Keratinocyte (primary cell): Measurements from ENCODE around the gene BOLL. TPM values are rescaled to one million over a fixed set of nuclear protein-coding genes. Genes with fewer than 3 reads are reported as not detected.

Experiments used
- DNase-seq: peaks from one replicate; pipeline ENCODE4 v3.0.0-alpha.2; 2011; ENCODE audit warnings: low read depth, missing footprints, low spot score
- FAIRE-seq: peaks from 2 replicates; lab custom pipeline; 2011; peaks lifted over from hg19 to GRCh38; lab: Jason Lieb, UNC
- H2AFZ ChIP-seq: 2 replicates; pipeline ENCODE4 v1.6.0; 2012; ENCODE audit warnings: low read length, control low read depth, inconsistent platforms; ENCODE audit not compliant: control insufficient read depth
- H3K27ac ChIP-seq: 2 replicates; pipeline ENCODE4 v1.5.1; 2011; ENCODE audit warnings: low read length; ENCODE audit not compliant: control insufficient read depth, insufficient read depth
- H3K27me3 ChIP-seq: 3 replicates; pipeline ENCODE4 v1.6.0; 2011; ENCODE audit warnings: low read length; ENCODE audit not compliant: control insufficient read depth, insufficient read depth; ENCODE audit errors: extremely low read depth
- H3K36me3 ChIP-seq, 2 experiments: 2 replicates in 1 of 2; 3 replicates in 1 of 2; pipeline ENCODE4 v1.5.1; 2011; ENCODE audit warnings: low read length in 2 of 2, mild to moderate bottlenecking in 1 of 2; ENCODE audit not compliant: control insufficient read depth in 2 of 2, insufficient read depth in 2 of 2; ENCODE audit errors: extremely low read depth in 1 of 2
- H3K4me1 ChIP-seq: 3 replicates; pipeline ENCODE4 v1.5.1; 2011; ENCODE audit warnings: low read length; ENCODE audit not compliant: control insufficient read depth, insufficient read depth; ENCODE audit errors: extremely low read depth
- H3K4me2 ChIP-seq: 3 replicates; pipeline ENCODE4 v1.6.0; 2011; ENCODE audit warnings: low read depth, low read length; ENCODE audit not compliant: control insufficient read depth, insufficient read depth; ENCODE audit errors: extremely low read depth
- H3K4me3 ChIP-seq, 3 experiments: fragments of 200-600 bp in 1 of 3; sonication (generic) in 1 of 3; 2 replicates in 2 of 3; 3 replicates in 1 of 3; pipeline ENCODE4 v1.5.1; 2011 to 2016; ENCODE audit warnings: low read length in 3 of 3, mild to moderate bottlenecking in 3 of 3, control low read depth in 2 of 3, inconsistent platforms in 1 of 3, low read depth in 1 of 3, mixed read lengths in 1 of 3, mixed run types in 1 of 3, moderate library complexity in 1 of 3; ENCODE audit not compliant: control insufficient read depth in 2 of 3, insufficient read depth in 2 of 3; ENCODE audit errors: extremely low read depth in 1 of 3
- H3K79me2 ChIP-seq: 2 replicates; pipeline ENCODE4 v1.6.0; 2012; ENCODE audit warnings: low read length; ENCODE audit not compliant: control insufficient read depth, insufficient read depth
- H3K9ac ChIP-seq: 3 replicates; pipeline ENCODE4 v1.6.0; 2011; ENCODE audit warnings: low read length; ENCODE audit not compliant: control insufficient read depth, insufficient read depth; ENCODE audit errors: extremely low read depth
- H3K9me1 ChIP-seq: 3 replicates; pipeline ENCODE4 v1.6.0; 2011; ENCODE audit warnings: low read length; ENCODE audit not compliant: control insufficient read depth, insufficient read depth; ENCODE audit errors: extremely low read depth
- H3K9me3 ChIP-seq: 2 replicates; pipeline ENCODE4 v1.5.1; 2012; ENCODE audit warnings: low read depth, low read length; ENCODE audit not compliant: control insufficient read depth
- H4K20me1 ChIP-seq: 3 replicates; pipeline ENCODE4 v1.6.0; 2011; ENCODE audit warnings: low read length; ENCODE audit not compliant: control insufficient read depth, insufficient read depth; ENCODE audit errors: extremely low read depth
- CTCF ChIP-seq, 3 experiments: IDR thresholded peaks in 1 of 3; conservative IDR thresholded peaks in 1 of 3; optimal IDR thresholded peaks in 1 of 3; 2 replicates in 2 of 3; 3 replicates in 1 of 3; pipeline versions ENCODE3 to v1.5.1; 2011; ENCODE audit warnings: low read length in 3 of 3, mild to moderate bottlenecking in 3 of 3, moderate library complexity in 2 of 3, control low read depth in 1 of 3, inconsistent platforms in 1 of 3; ENCODE audit not compliant: insufficient read depth in 2 of 3; ENCODE audit errors: extremely low read depth in 1 of 3
- EZH2 ChIP-seq: IDR thresholded peaks from one replicate; pipeline ENCODE4 v1.6.1; 2012; ENCODE audit warnings: inconsistent platforms, mild to moderate bottlenecking, low read length, moderate library complexity
- dilution Hi-C: fragments of 300-500 bp; cut with MboI; formaldehyde crosslinking; loops from one replicate; pipeline ENCODE4 v1.7.0; 2020; ENCODE audit warnings: low sequenced_read_pairs; ENCODE audit not compliant: extremely low pct_ligation_motif_present
- polyA plus RNA-seq, 5 experiments: library from polyadenylated mRNA; depleted of rRNA in 3 of 5; stranded (reverse) in 3 of 5; stranded (forward) in 1 of 5; unstranded in 1 of 5; fragments of >200 nt; gene quantifications; 1 replicate in 1 of 5; 2 replicates in 3 of 5; 3 replicates in 1 of 5; pipeline versions ENCODE4 v1.2.1 to v1.2.3, GENCODE V29; 2011 to 2012; ENCODE audit warnings: missing spikeins in 2 of 5, low read depth in 1 of 5, low replicate concordance in 1 of 5

Gene BOLL
- polyA plus RNA-seq, 1 donor (not counting 4 experiments of a cell fraction or from before 2014, with no cell fraction given): not detected

GRCh38 chr2:197705912-197706838 is 78.9 kb downstream of the BOLL start:
- peak overlapping the region; percentile 17 for H3K27ac ChIP-seq
- H3K4me3 ChIP-seq: peak overlapping the region; percentile 83 to 91 (median 91)
- FAIRE-seq: no peak
- DNase-seq: no peak
- H3K4me1 ChIP-seq: peaks cover 21% of the 10 kb centered on the region
- H3K4me2 ChIP-seq: peak overlapping the region; percentile 92
- H2AFZ ChIP-seq: peak overlapping the region; percentile 27
- H4K20me1 ChIP-seq: peaks cover 7% of the 10 kb centered on the region
- TF ChIP-seq CTCF (optimal IDR thresholded peaks at IDR 0.05 in 1 of 3, IDR thresholded peaks at IDR 0.05 in 1 of 3, conservative IDR thresholded peaks at IDR 0.05 in 1 of 3; ENCODE audit: extremely low read depth in 1 of 3, insufficient read depth in 2 of 3, low read length in 3 of 3) (no peak), EZH2 (no peak)
- H3K79me2 ChIP-seq: peaks cover 51% of the 10 kb centered on the region
- no peaks in the 10 kb centered on the region for H3K9me1 ChIP-seq
- peak overlapping the region; percentile 79 for H3K9ac ChIP-seq
- H3K9me3 ChIP-seq: no peaks in the 10 kb centered on the region
- H3K27me3 ChIP-seq: no peaks in the 10 kb centered on the region
- dilution Hi-C loops: no loop called here
- peaks cover 2 to 7% of the 10 kb centered on the region in 2 experiments for H3K36me3 ChIP-seq

- Histone ChIP-seq H3K27me3 (no peaks in the 10 kb centered on the region), H3K4me2 (peak within 1 kb of the TSS; percentile 97), H3K36me3 (peaks cover 2 to 4% of the 10 kb centered on the region in 2 experiments), H3K27ac (peak within 1 kb of the TSS; percentile 79), H3K9me3 (no peaks in the 10 kb centered on the region), H3K79me2 (peaks cover 46% of the 10 kb centered on the region), H4K20me1 (peaks cover 7% of the 10 kb centered on the region), H3K4me3 (peak within 1 kb of the TSS; percentile 83 to 91 (median 91)), H2AFZ (peak within 1 kb of the TSS; percentile 99), H3K9me1 (no peaks in the 10 kb centered on the region), H3K9ac (peak within 1 kb of the TSS; percentile 79), H3K4me1 (peaks cover 21% of the 10 kb centered on the region)
- dilution Hi-C loops: no loop called here
- TF ChIP-seq EZH2 (no peak), CTCF (optimal IDR thresholded peaks at IDR 0.05 in 1 of 3, IDR thresholded peaks at IDR 0.05 in 1 of 3, conservative IDR thresholded peaks at IDR 0.05 in 1 of 3; ENCODE audit: extremely low read depth in 1 of 3, insufficient read depth in 2 of 3, low read length in 3 of 3) (no peak)
- FAIRE-seq (no peak), DNase-seq (no peak)
These were observed 79.8 kb downstream of the BOLL start, which contains the start of gene MARS2 for GRCh38 chr2:197705121-197705911. Gene MARS2 (plus strand): TSS chr2:197705369. CDS start chr2:197705406, 37 bp downstream.
